Neuronal stem cell (in vitro differentiated cells): ENCODE data around the gene ABR.
A peak's percentile ranks its signal among the peaks of the same experiment; 100 is the strongest.

Experiments
- DNase-seq: peaks from one replicate; pipeline ENCODE4 v3.0.0-alpha.2; 2013; ENCODE audit warnings: low spot score
- H2AFZ ChIP-seq: one replicate; pipeline ENCODE4 v1.6.1; 2013; ENCODE audit warnings: mild to moderate bottlenecking, low read length, inconsistent platforms
- H2AK5ac ChIP-seq: 2 replicates; pipeline ENCODE4 v1.6.1; 2013; ENCODE audit warnings: low read depth, mild to moderate bottlenecking, inconsistent platforms, low read length, moderate library complexity, mixed read lengths
- H2BK120ac ChIP-seq: 2 replicates; pipeline ENCODE4 v1.6.1; 2013; ENCODE audit warnings: low read depth, mild to moderate bottlenecking, inconsistent platforms, low read length, moderate library complexity, mixed read lengths
- H2BK12ac ChIP-seq: one replicate; pipeline ENCODE4 v1.6.1; 2013; ENCODE audit warnings: low read length, inconsistent platforms
- H2BK15ac ChIP-seq: 2 replicates; pipeline ENCODE4 v1.6.1; 2013; ENCODE audit warnings: mild to moderate bottlenecking, low read length, inconsistent platforms, mixed read lengths
- H2BK5ac ChIP-seq: one replicate; pipeline ENCODE4 v1.6.1; 2013; ENCODE audit warnings: inconsistent platforms, mild to moderate bottlenecking, low read length, moderate library complexity
- H3K14ac ChIP-seq: one replicate; pipeline ENCODE4 v1.6.1; 2013; ENCODE audit warnings: low read length, inconsistent platforms
- H3K18ac ChIP-seq: 2 replicates; pipeline ENCODE4 v1.6.1; 2013; ENCODE audit warnings: low read length, inconsistent platforms
- H3K23ac ChIP-seq: 2 replicates; pipeline ENCODE4 v1.6.1; 2013; ENCODE audit warnings: low read depth, mild to moderate bottlenecking, mixed read lengths, low read length, inconsistent platforms; ENCODE audit not compliant: poor library complexity
- H3K27ac ChIP-seq: replicated peaks from 3 replicates; pipeline ENCODE4 v1.5.1; 2013; ENCODE audit warnings: low read length, inconsistent platforms
- H3K27me3 ChIP-seq, 3 experiments: 2 replicates each; pipeline ENCODE4 v1.6.1; 2013; ENCODE audit warnings: low read length in 3 of 3, mild to moderate bottlenecking in 2 of 3, inconsistent platforms in 1 of 3, low read depth in 1 of 3, mixed read lengths in 1 of 3, moderate library complexity in 1 of 3; ENCODE audit not compliant: control insufficient read depth in 3 of 3, insufficient read depth in 3 of 3
- H3K36me3 ChIP-seq, 2 donors: replicated peaks in 1 of 2; 2 replicates each; pipeline ENCODE4 v1.6.1; 2013; ENCODE audit warnings: low read length in 2 of 2; ENCODE audit not compliant: control insufficient read depth in 2 of 2, insufficient read depth in 2 of 2
- H3K4ac ChIP-seq: 2 replicates; pipeline ENCODE4 v1.6.1; 2013; ENCODE audit warnings: inconsistent platforms, mild to moderate bottlenecking, low read length, moderate library complexity
- H3K4me1 ChIP-seq, 2 donors: 1 replicate in 1 of 2; 2 replicates in 1 of 2; pipeline ENCODE4 v1.6.1; 2013; ENCODE audit warnings: low read length in 2 of 2, low read depth in 1 of 2; ENCODE audit not compliant: control insufficient read depth in 2 of 2, insufficient read depth in 1 of 2
- H3K4me2 ChIP-seq: one replicate; pipeline ENCODE4 v1.6.1; 2013; ENCODE audit warnings: mild to moderate bottlenecking, low read length, inconsistent platforms; ENCODE audit not compliant: insufficient read depth, poor library complexity, severe bottlenecking
- H3K4me3 ChIP-seq, 2 donors: 2 replicates each; pipeline ENCODE4 v1.5.1; 2013; ENCODE audit warnings: low read length in 2 of 2, mild to moderate bottlenecking in 2 of 2, inconsistent platforms in 1 of 2, moderate library complexity in 1 of 2
- H3K79me1 ChIP-seq: one replicate; pipeline ENCODE4 v1.6.1; 2013; ENCODE audit warnings: low read depth, mild to moderate bottlenecking, inconsistent platforms, low read length, moderate library complexity
- H3K9ac ChIP-seq: one replicate; pipeline ENCODE4 v1.6.1; 2013; ENCODE audit warnings: mild to moderate bottlenecking, low read depth, low read length, inconsistent platforms; ENCODE audit not compliant: poor library complexity
- H3K9me3 ChIP-seq, 2 donors: replicated peaks in 1 of 2; 2 replicates each; pipeline versions ENCODE3 to v1.6.1; 2013; ENCODE audit warnings: low read length in 2 of 2, mild to moderate bottlenecking in 2 of 2, inconsistent platforms in 1 of 2, low read depth in 1 of 2, mixed read lengths in 1 of 2, moderate library complexity in 1 of 2; ENCODE audit not compliant: control insufficient read depth in 2 of 2, insufficient read depth in 1 of 2
- H4K8ac ChIP-seq: one replicate; pipeline ENCODE4 v1.6.1; 2013; ENCODE audit warnings: low read depth, mild to moderate bottlenecking, inconsistent platforms, low read length, moderate library complexity
- H4K91ac ChIP-seq: one replicate; pipeline ENCODE4 v1.6.1; 2013; ENCODE audit warnings: low read length, low read depth, mild to moderate bottlenecking, inconsistent platforms; ENCODE audit not compliant: poor library complexity
- WGBS, 2 donors: extraction: QIAGEN DNeasy Blood & Tissue Kit; methylation state at CpG; one replicate each; pipeline ENCODE4 v1.1.7; 2013; ENCODE audit warnings: missing lambda C conversion rate in 2 of 2, mixed read lengths in 1 of 2; ENCODE audit not compliant: insufficient read length in 2 of 2, insufficient replicate concordance in 1 of 2; ENCODE audit errors: extremely low coverage in 2 of 2; 5-methylcytosine and 5-hydroxymethylcytosine counted together

Gene ABR

DNA sequence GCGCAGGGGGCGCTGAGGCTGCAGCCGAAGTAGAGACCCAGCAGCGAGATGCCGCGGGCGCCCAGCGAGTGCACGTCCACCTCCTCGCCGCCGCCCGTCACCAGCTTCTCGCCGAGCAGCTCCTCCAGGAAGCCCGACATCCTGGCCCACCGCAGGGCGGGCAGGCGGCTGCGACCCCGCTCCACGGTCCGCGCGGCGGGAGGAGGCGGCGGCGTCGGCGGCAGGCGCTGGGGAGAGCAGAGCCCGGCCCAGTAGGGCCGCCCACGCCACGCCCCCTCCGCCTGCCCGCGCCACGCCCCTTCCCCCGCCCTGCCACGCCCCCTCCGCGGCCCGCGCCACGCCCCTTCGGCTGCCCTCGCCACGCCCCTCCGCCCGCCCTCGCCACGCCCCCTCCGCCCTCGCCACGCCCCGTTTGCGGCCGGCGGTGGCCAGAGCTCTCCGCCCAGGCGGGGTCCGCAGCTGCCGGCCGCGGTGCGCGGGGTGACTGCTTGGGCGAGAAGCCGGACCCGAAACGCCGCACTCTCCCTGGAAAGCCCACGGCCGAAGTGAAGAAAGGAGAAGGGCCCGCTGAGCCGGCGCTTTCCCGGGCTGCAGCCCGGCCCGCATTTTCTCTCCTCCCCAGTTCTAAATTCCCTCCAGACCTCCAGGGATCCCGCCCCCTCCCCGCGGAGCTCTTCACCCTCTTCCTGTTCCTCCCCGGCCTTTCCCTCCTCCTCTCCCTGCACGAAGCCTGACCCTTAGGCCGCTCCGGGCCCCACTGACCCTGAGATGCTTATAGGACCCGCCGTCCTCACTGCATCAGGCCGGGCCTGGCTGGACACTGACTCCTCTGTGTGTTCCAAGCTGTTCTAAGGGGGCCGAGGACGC, 200.0 kb downstream of the ABR start, which contains the start of gene NXN:
Gene NXN (minus strand): TSS at position 238 of the 867 bp plus-strand sequence.
- Histone ChIP-seq H3K9ac (peak within 1 kb of the TSS; percentile 97), H2BK120ac (no peak within 1 kb of the TSS), H3K14ac (peak within 1 kb of the TSS; percentile 82), H3K23ac (peak within 1 kb of the TSS; percentile 99), H3K18ac (peak within 1 kb of the TSS; percentile 98), H2BK15ac (peak within 1 kb of the TSS; percentile 74), H2AFZ (peak within 1 kb of the TSS; percentile 89), H2AK5ac (peak within 1 kb of the TSS; percentile 98), H4K91ac (no peak within 1 kb of the TSS), H3K4me2 (peak within 1 kb of the TSS; percentile 63), H4K8ac (peak within 1 kb of the TSS; percentile 82), H3K4ac (peak within 1 kb of the TSS; percentile 10), H3K9me3 (no peaks in the 10 kb centered on the region), H2BK12ac (no peak within 1 kb of the TSS), H3K4me3 (peak within 1 kb of the TSS; percentile 85 to 100), H2BK5ac (peak within 1 kb of the TSS; percentile 62), H3K36me3 (peaks cover 0 to 18% of the 10 kb centered on the region in 2 donors), H3K27me3 (no peaks in the 10 kb centered on the region), H3K27ac (peak within 1 kb of the TSS; percentile 85), H3K79me1 (peaks cover 2% of the 10 kb centered on the region), H3K4me1 (peaks cover 6 to 15% of the 10 kb centered on the region in 2 donors)
- DNase-seq = peak; percentile 83
- WGBS, 2 donors = no CpG with 5 or more reads among the region's 94 CpGs

DNA sequence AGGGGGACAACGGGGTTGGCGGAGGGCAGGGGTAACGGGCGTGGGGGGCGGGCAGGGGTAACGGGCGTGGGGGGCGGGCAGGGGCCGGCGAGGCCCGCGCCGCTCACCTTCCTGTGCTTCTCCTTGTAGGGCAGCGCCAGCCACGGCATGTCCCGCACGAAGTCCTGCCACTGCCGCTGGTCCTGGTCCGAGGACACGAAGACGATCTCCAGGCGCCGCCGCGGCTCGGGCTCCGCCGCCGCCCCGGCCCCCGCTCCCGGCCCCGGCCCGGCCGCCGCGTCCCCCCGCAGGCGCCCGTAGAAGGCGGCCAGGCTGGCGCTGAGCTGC, 200.6 kb downstream of the ABR start:
- Histone ChIP-seq H3K4me1 (peaks cover 6 to 15% of the 10 kb centered on the region in 2 donors), H3K18ac (peak overlapping the region; percentile 97), H3K27ac (peak overlapping the region; percentile 85)

DNA sequence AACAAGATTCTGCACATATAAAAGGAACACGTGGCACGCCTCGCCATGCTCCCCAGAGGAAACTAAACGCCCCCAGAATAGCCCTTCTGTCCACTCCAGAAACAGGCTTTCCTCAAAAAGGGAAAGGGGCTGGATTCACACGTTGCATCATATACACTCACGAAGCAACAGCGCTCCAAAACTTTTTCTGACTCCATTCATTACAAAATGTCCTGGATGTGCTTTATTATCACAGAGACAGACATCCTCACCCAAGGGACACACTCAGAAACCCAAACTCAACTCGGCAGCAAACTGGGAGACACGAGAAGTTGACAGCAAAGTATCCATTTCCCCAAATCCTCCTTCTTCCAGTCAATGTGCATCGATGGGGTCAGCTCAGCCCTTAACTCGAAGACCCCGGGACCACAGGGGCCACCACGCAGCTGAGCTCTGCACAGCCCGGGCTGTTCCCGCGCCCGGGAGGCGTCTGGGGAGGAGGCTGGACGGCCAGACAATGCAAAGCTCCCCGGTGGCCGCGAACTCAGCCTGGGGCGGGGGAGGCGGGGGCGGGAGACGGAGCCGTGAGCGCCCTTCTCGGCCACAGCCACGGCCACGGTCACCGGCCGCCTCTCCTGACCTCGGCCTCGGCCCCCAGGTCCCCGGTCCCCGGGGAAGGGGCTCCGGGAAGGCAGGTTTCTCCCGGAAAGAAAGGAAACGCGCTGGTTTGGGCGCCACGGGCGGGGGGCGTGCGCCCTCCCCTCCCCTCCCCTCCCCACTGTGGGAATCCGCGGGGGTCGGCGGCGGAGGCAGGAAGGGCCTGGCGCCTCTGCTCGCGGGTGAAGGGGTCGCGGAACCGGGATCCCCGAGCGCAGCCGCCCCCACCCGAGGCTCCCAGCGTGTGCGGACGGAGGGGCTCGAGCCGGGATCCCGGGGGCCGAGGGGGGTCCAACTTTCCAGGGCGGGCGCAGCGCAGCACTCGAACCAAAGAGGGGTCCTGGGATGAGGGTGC, 201.4 kb downstream of the ABR start:
- peaks cover 0 to 27% of the 10 kb centered on the region in 2 donors for H3K36me3 ChIP-seq
- H3K23ac ChIP-seq = no peak overlapping the region
- peak overlapping the region; percentile 63 for H3K4me2 ChIP-seq
- H3K14ac ChIP-seq = peak overlapping the region; percentile 82
- no peak overlapping the region for H4K91ac ChIP-seq
- H4K8ac ChIP-seq = no peak overlapping the region
- H3K27ac ChIP-seq = no peak overlapping the region
- H3K4me3 ChIP-seq = peak overlapping the region; percentile 85 to 95
- H3K79me1 ChIP-seq = peaks cover 3% of the 10 kb centered on the region
- no peak overlapping the region for H2BK120ac ChIP-seq
- peak overlapping the region; percentile 81 for H3K9ac ChIP-seq
- peak overlapping the region; percentile 98 for H2AK5ac ChIP-seq
- no CpG with 5 or more reads among the region's 72 CpGs for WGBS, 2 donors
- peak overlapping the region; percentile 11 for H2BK15ac ChIP-seq
- H3K4ac ChIP-seq = no peak overlapping the region
- H3K27me3 ChIP-seq = no peaks in the 10 kb centered on the region
- peak overlapping the region; percentile 63 for H2AFZ ChIP-seq
- H3K4me1 ChIP-seq = peaks cover 6 to 15% of the 10 kb centered on the region in 2 donors
- no peak overlapping the region for H2BK5ac ChIP-seq
- H3K18ac ChIP-seq = peak overlapping the region; percentile 98
- no peak overlapping the region for H2BK12ac ChIP-seq
- DNase-seq = peak; percentile 42
- peaks cover 0 to under 1% of the 10 kb centered on the region in 2 donors for H3K9me3 ChIP-seq

More for the DNA sequence above, 200.6 kb downstream of the ABR start:
- Histone ChIP-seq H3K14ac (peak overlapping the region; percentile 56), H3K9ac (peak overlapping the region; percentile 97), H3K4me3 (peak overlapping the region; percentile 85 to 100), H2BK12ac (no peak overlapping the region), H4K91ac (no peak overlapping the region), H3K4me2 (peak overlapping the region; percentile 62), H2BK15ac (no peak overlapping the region), H3K9me3 (no peaks in the 10 kb centered on the region), H3K36me3 (peaks cover 0 to 22% of the 10 kb centered on the region in 2 donors), H3K23ac (peak overlapping the region; percentile 99), H2AFZ (peak overlapping the region; percentile 70), H3K4ac (no peak overlapping the region), H4K8ac (peak overlapping the region; percentile 82), H2AK5ac (peak overlapping the region; percentile 81), H2BK5ac (no peak overlapping the region), H3K79me1 (peaks cover 3% of the 10 kb centered on the region), H2BK120ac (no peak overlapping the region), H3K27me3 (no peaks in the 10 kb centered on the region)
- no CpG with 5 or more reads among the region's 42 CpGs for WGBS, 2 donors
- DNase-seq = no peak
